ENCODE results near the gene CD19.
"Not testable (repeated sequence)": the region's sequence is repeated elsewhere in the genome, so short reads cannot be mapped to it uniquely, and the experiment has no call there.

The CD19 gene

GRCh38 chr16:28937222-28937876 is 5.6 kb downstream of the CD19 start:
- no peak for DNase-seq

- no peak for DNase-seq
These were observed 7.0 kb downstream of the CD19 start for GRCh38 chr16:28938721-28939120.

GRCh38 chr16:28939825-28940224 is 8.1 kb downstream of the CD19 start:
- DNase-seq: not testable (repeated sequence)

GRCh38 chr16:28943281-28943680 is 11.5 kb downstream of the CD19 start:
- no peak for DNase-seq

- DNase-seq: no peak
These were observed 14.9 kb downstream of the CD19 start for GRCh38 chr16:28946681-28947080.

GRCh38 chr16:28950648-28951409 is 19.1 kb downstream of the CD19 start, which contains the start of gene NFATC2IP:
Gene NFATC2IP, plus strand, starts transcription at chr16:28950937. Its CDS starts 75 bp downstream, at chr16:28951012.
- DNase-seq: peak; percentile 91 to 92

GRCh38 chr16:28951410-28951943 is 19.7 kb downstream of the CD19 start:
- DNase-seq: no peak

- no peak for DNase-seq
These were observed 26.4 kb downstream of the CD19 start for GRCh38 chr16:28958216-28958615.

- DNase-seq: no peak
These were observed 27.1 kb downstream of the CD19 start for GRCh38 chr16:28958836-28959235.

GRCh38 chr16:28964072-28964471 is 32.3 kb downstream of the CD19 start:
- no peak for DNase-seq

GRCh38 chr16:28964496-28964895 is 32.7 kb downstream of the CD19 start:
- DNase-seq: no peak

GRCh38 chr16:28967156-28967555 is 35.4 kb downstream of the CD19 start:
- no peak for DNase-seq

GRCh38 chr16:28969696-28970095 is 37.9 kb downstream of the CD19 start:
- DNase-seq: not testable (repeated sequence)

- no peak for DNase-seq
These were observed 42.3 kb downstream of the CD19 start for GRCh38 chr16:28974007-28974436.

GRCh38 chr16:28974437-28975157 is 42.8 kb downstream of the CD19 start, which contains the start of gene SPNS1:
Gene SPNS1, plus strand, starts transcription at chr16:28974778. Its CDS starts 374 bp downstream, at chr16:28975152.
- peak; percentile 66 to 82 for DNase-seq

- DNase-seq: no peak
These were observed 43.4 kb downstream of the CD19 start for GRCh38 chr16:28975158-28975599.

- DNase-seq: peak in 1 of 2 experiments; percentile 0
These were observed 46.2 kb downstream of the CD19 start for GRCh38 chr16:28977703-28978662.

- DNase-seq: not testable (repeated sequence)
These were observed 48.6 kb downstream of the CD19 start for GRCh38 chr16:28980330-28980729.

GRCh38 chr16:28980929-28981328 is 49.2 kb downstream of the CD19 start:
- DNase-seq: no peak

GRCh38 chr16:28981517-28981916 is 49.7 kb downstream of the CD19 start:
- no peak for DNase-seq

GRCh38 chr16:28982418-28982817 is 50.6 kb downstream of the CD19 start:
- DNase-seq: no peak

- DNase-seq: no peak
These were observed 51.2 kb downstream of the CD19 start for GRCh38 chr16:28982949-28983348.

All from NCI-H187 (cell line).